SK-N-SH (cell line): ENCODE measurements around the gene IGF1R.

Experiments used
- CHD2 ChIP-seq: fragments of 150-350 bp; IDR thresholded peaks from 2 replicates; pipeline ENCODE4 v1.6.1; 2018; ENCODE audit warnings: low read length; ENCODE audit not compliant: partially characterized antibody
- POLR2AphosphoS5 ChIP-seq: IDR thresholded peaks from 2 replicates; pipeline ENCODE4 v1.6.1; 2012; ENCODE audit warnings: low read depth, low read length
- RAD21 ChIP-seq: IDR thresholded peaks from 2 replicates; pipeline ENCODE4 v1.6.1; 2012; ENCODE audit warnings: mild to moderate bottlenecking, low read length
- TAF1 ChIP-seq: IDR thresholded peaks from 2 replicates; pipeline ENCODE4 v1.6.1; 2012; ENCODE audit warnings: low read depth, mild to moderate bottlenecking, low read length, moderate library complexity, borderline replicate concordance
- TF ChIP-seq, protein P1 (sequence below): fragments of 200-600 bp; sonication (generic); IDR thresholded peaks from 2 replicates; pipeline ENCODE4 v1.6.1; 2017; ENCODE audit warnings: antibody characterized with exemption, mild to moderate bottlenecking, moderate library complexity
- TF ChIP-seq, protein P2 (sequence below): IDR thresholded peaks from 2 replicates; pipeline ENCODE4 v1.4.0; 2012; ENCODE audit warnings: low read depth, borderline replicate concordance

DNA sequence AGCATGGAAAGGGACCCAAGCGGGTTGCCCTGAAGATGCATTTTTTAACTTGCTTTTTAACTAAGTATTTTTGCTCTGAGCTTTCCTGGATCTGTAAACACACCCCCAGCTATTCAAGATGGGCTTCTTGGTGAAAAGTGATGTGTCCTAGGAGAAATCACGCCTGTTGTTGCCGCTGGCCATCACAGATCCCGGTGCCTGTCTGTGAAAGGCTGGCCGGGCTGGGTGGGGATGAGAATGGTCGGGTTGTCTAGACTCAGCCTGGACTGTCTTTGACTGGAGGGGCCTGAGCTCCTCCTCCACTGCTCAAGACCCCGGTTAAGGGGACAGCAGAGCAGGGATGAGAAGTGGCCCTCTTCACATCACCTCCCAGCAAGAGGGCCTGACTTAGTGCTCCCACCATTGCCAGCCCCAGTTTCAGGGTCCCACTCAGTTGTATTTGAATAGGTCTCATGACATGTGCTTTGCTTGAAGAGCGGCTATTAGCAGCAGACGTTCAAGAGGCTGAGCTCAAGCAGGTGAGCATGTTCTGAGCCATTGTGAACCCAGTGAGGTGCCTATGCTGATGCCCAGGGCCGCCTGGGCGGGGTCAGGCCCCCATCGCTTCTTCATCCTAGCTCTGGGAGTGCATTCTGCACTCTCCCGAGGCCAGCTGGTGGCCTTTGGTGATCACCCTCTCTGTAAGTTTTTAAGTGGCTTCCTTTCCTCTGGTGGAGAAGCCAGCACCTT lies 79.9 kb downstream of the IGF1R start:
- TF ChIP-seq CHD2, result no peak
- TF ChIP-seq, protein P1, sequence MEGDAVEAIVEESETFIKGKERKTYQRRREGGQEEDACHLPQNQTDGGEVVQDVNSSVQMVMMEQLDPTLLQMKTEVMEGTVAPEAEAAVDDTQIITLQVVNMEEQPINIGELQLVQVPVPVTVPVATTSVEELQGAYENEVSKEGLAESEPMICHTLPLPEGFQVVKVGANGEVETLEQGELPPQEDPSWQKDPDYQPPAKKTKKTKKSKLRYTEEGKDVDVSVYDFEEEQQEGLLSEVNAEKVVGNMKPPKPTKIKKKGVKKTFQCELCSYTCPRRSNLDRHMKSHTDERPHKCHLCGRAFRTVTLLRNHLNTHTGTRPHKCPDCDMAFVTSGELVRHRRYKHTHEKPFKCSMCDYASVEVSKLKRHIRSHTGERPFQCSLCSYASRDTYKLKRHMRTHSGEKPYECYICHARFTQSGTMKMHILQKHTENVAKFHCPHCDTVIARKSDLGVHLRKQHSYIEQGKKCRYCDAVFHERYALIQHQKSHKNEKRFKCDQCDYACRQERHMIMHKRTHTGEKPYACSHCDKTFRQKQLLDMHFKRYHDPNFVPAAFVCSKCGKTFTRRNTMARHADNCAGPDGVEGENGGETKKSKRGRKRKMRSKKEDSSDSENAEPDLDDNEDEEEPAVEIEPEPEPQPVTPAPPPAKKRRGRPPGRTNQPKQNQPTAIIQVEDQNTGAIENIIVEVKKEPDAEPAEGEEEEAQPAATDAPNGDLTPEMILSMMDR, result no peak
- no peak for TF ChIP-seq POLR2AphosphoS5
- no peak for TF ChIP-seq TAF1
- TF ChIP-seq, protein P2, sequence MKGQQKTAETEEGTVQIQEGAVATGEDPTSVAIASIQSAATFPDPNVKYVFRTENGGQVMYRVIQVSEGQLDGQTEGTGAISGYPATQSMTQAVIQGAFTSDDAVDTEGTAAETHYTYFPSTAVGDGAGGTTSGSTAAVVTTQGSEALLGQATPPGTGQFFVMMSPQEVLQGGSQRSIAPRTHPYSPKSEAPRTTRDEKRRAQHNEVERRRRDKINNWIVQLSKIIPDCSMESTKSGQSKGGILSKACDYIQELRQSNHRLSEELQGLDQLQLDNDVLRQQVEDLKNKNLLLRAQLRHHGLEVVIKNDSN, result no peak
- no peak for TF ChIP-seq RAD21
